ENCODE measurements around the gene EGFR. TPM values are rescaled to one million over a fixed set of nuclear protein-coding genes. Genes with fewer than 3 reads are reported as not detected.
A peak's percentile ranks its signal among the peaks of the same experiment; 100 is the strongest.

Gene EGFR
- total and polyA plus RNA-seq, 7 donors, result 3.6 to 61.5 (median 35.6) TPM

DNA sequence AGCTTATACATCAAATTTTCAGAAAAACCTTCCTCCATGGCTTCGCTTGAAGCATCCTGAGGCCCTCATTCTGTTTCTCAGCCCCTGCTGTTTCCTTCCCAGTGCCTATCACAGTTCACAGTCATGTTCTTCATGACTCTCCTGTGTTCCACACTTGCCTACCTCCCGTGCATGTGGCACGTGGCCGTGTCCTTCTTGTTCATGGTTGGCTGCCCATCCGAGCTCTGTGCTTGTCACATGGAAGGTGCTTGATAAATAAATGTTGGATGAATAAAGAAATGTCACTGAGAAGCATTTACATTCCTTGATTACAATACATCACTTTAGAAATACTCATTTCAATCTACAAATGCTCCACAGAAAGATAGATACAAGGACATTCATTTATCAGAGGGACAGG is 23.7 kb upstream of the EGFR start:
- H3K27ac ChIP-seq, result no peak overlapping the region
- H3K4me3 ChIP-seq, result no peak overlapping the region
- intact Hi-C loops (cut with DNase I), result no loop called here
- H3K36me3 ChIP-seq, result no peaks in the 10 kb centered on the region
- no peak for DNase-seq
- WGBS, 2 donors, result 92 to 97% methylated on average over 5 of the region's 5 CpGs
- peaks cover 0 to 11% (median 5%) of the 10 kb centered on the region in 4 donors for H3K4me1 ChIP-seq
- TF ChIP-seq EP300 (IDR thresholded peaks at IDR 0.05) (no peak), POLR2AphosphoS5 (IDR thresholded peaks at IDR 0.05) (no peak), POLR2A (IDR thresholded peaks at IDR 0.05) (no peak)
- TF ChIP-seq, protein P1, sequence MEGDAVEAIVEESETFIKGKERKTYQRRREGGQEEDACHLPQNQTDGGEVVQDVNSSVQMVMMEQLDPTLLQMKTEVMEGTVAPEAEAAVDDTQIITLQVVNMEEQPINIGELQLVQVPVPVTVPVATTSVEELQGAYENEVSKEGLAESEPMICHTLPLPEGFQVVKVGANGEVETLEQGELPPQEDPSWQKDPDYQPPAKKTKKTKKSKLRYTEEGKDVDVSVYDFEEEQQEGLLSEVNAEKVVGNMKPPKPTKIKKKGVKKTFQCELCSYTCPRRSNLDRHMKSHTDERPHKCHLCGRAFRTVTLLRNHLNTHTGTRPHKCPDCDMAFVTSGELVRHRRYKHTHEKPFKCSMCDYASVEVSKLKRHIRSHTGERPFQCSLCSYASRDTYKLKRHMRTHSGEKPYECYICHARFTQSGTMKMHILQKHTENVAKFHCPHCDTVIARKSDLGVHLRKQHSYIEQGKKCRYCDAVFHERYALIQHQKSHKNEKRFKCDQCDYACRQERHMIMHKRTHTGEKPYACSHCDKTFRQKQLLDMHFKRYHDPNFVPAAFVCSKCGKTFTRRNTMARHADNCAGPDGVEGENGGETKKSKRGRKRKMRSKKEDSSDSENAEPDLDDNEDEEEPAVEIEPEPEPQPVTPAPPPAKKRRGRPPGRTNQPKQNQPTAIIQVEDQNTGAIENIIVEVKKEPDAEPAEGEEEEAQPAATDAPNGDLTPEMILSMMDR (IDR thresholded peaks at IDR 0.05), result no peak
- no peaks in the 10 kb centered on the region for H3K27me3 ChIP-seq
- no peaks in the 10 kb centered on the region for H3K9me3 ChIP-seq

DNA sequence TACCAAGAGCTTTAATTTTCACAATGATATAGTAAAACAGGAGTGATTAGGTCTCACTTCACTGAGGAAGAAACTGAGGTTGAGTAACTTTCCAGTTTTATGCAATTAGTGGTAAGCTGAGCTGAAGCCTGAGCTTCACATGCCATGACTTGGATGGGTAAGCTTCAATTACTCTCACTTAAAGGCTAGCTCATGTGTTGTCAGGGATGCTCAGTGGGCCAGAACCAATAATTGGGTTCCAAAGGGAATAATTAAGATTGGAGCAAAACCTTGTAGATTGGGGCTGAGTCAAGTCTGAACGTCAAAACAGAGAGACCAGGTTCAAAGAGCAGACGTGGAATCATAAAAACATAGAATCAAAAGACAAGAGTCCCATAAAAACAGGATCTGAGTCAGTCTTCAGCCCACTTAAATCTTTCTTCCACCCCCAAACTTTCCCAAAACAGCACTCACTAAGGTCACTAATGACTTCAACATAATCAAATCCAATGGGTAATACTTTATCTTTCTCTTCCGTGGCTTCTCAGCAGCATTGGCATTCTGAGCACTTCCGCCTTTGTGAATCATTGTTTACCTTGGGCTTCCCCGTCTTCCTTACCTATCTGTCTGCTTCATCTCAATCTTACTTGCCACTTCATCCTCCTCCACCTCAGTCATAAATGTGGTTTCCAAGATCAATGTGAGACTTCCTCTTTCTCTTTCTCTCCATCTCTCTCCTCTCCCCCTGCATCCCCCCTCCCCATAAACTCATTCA is 23.0 kb upstream of the EGFR start:
- Histone ChIP-seq H3K27ac (no peak overlapping the region), H3K27me3 (no peaks in the 10 kb centered on the region), H3K36me3 (no peaks in the 10 kb centered on the region), H3K4me3 (no peak overlapping the region), H3K9me3 (no peaks in the 10 kb centered on the region), H3K4me1 (peaks cover 0 to 11% (median 5%) of the 10 kb centered on the region in 4 donors)
- DNase-seq, result no peak
- intact Hi-C loops (cut with DNase I), result no loop called here
- no peak for TF ChIP-seq POLR2AphosphoS5 (IDR thresholded peaks at IDR 0.05)
- TF ChIP-seq, protein P1 (IDR thresholded peaks at IDR 0.05), result no peak
- TF ChIP-seq POLR2A (IDR thresholded peaks at IDR 0.05), result no peak
- TF ChIP-seq EP300 (IDR thresholded peaks at IDR 0.05), result no peak
- 9 to 39% methylated on average over 5 of the region's 5 CpGs for WGBS, 2 donors

DNA sequence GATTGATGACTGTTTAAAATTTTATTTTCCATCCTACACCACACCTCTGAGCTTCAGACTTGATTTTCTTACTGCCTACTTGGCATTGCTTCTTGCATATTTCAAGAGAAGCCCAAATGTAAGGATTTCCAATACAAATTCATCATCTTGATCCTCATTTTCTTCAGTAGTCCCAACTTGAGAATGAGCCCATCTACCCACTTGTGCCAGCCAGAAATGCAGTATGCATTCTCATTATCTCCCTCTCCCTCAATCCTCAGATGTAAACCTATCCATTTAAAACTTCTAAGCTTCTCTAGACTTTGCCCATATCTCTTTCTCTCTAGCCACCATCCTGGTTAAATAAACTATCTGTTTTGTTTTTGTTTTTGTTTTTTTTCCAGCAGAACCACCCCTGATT is 22.4 kb upstream of the EGFR start:
- DNase-seq, result no peak
- TF ChIP-seq EP300 (IDR thresholded peaks at IDR 0.05) (no peak), POLR2AphosphoS5 (IDR thresholded peaks at IDR 0.05) (no peak), POLR2A (IDR thresholded peaks at IDR 0.05) (no peak)
- TF ChIP-seq, protein P1 (IDR thresholded peaks at IDR 0.05), result no peak
- intact Hi-C loops (cut with DNase I), result no loop called here
- H3K9me3 ChIP-seq, result no peaks in the 10 kb centered on the region
- H3K27ac ChIP-seq, result no peak overlapping the region
- no peaks in the 10 kb centered on the region for H3K27me3 ChIP-seq
- no peaks in the 10 kb centered on the region for H3K36me3 ChIP-seq
- H3K4me1 ChIP-seq, result peaks cover 0 to 11% (median 5%) of the 10 kb centered on the region in 4 donors
- no peak overlapping the region for H3K4me3 ChIP-seq

DNA sequence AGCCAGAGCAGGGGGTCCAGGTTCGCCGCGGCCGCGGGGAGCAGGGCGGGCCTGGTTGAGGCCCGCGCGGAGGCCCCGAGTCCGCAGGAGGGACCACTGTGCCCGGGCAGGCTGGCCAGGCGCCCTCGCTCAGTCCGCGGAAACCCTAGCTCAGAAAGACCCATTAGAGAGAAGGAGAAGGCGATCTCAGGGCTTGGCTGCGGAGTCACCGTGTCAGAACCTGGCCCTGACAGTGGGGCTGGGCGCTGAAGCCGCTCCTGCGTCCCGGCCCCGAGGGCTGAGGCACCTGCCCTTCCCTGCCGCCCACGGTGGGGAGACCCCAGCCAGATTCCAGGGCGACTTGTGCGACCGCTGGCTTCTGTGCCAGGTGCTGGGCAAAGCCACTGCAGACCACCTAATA is 14.2 kb upstream of the EGFR start:
- 85 to 93% methylated on average over 29 of the region's 29 CpGs for WGBS, 2 donors
- no peaks in the 10 kb centered on the region for H3K27me3 ChIP-seq
- intact Hi-C loops (cut with DNase I), result no loop called here
- no peaks in the 10 kb centered on the region for H3K36me3 ChIP-seq
- H3K27ac ChIP-seq, result no peak overlapping the region
- H3K4me3 ChIP-seq, result no peak overlapping the region
- TF ChIP-seq, protein P1 (IDR thresholded peaks at IDR 0.05), result no peak
- TF ChIP-seq EP300 (IDR thresholded peaks at IDR 0.05), result no peak
- TF ChIP-seq POLR2AphosphoS5 (IDR thresholded peaks at IDR 0.05), result no peak
- H3K9me3 ChIP-seq, result no peaks in the 10 kb centered on the region
- peak; percentile 47 for DNase-seq
- H3K4me1 ChIP-seq, result peaks cover 0 to 9% (median 0%) of the 10 kb centered on the region in 4 donors

Data from sigmoid colon (tissue), 7 donors.